ENCODE results near the gene TNRC6A.

GRCh38 chr16:24852281-24852721 lies 122.8 kb downstream of the TNRC6A start:
- TF ChIP-seq CTCF (IDR thresholded peaks at IDR 0.05; ENCODE audit: low read depth, low read length) (no peak), EZH2phosphoT487 (IDR thresholded peaks at IDR 0.05; ENCODE audit: low read depth) (no peak)
